IPS-NIHi11 (cell line): ENCODE data around the gene SLC9A8.
"Not testable (repeated sequence)": the region's sequence is repeated elsewhere in the genome, so short reads cannot be mapped to it uniquely, and the experiment has no call there.

Experiments
- DNase-seq: peaks from one replicate; pipeline ENCODE4 v3.0.0; 2012; ENCODE audit warnings: mixed read lengths, low spot score

The SLC9A8 gene

GRCh38 chr20:49851991-49852390, 39.4 kb downstream of the SLC9A8 start:
- no peak for DNase-seq

DNA sequence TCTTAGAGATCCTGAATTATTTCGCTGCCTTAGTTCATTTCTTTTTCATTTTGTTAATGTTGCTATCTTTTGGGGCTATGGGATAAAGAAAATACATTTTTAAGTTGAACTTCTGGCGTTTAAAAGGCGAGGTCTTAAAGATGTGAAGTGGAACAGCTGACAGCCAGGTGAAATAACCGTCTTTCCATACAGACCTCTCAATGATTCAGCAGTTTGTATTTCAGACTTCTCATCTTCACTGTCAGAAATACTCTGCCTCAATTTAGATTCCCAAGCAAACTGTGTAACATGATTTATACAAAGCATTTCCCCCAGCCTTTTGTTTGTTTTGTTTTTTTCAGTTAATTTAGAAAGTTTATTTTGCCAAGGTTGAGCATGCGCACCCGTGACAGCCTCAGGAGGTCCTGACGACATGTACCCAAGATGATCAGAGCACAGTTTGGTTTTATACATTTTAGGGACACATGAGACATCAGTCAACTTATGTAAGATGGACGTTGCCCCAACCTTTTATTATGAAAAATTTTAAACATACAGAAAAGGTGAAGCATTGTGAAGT, 40.0 kb downstream of the SLC9A8 start:
- DNase-seq: no peak

- DNase-seq: peak; percentile 60
Measured at GRCh38 chr20:49853640-49854039, 41.0 kb downstream of the SLC9A8 start.

DNA sequence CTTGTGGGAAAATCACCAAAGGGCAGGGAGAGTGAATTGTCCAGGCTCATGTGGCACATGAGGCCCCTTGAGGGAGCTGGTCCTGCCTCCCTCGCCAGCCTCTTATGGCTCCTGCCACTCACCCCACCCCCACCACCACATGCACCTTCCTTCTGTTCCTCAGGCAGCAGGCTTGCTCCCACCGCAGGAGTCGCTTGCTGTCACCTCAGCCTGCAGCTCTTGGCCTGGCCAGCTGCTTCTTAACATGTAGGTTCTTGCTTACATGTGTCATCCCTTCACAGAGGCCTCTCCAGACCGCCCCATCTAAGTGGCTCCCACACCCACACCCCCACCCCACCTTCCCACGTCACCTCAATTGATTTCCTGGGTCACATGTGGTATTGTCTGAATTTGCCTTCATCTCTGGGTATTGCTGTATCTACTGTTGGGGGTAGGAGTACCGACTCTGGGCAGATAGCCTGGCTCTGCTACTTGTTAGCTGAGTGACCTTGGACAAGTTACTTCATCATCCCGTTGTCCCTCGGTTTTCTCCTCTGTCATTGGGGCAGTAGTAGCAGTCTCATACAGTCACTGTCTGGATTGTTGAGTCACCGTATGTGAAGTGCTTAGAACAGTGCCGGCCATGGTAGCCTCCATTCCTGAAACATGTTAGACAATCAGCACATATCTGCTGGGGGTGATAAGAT, 41.7 kb downstream of the SLC9A8 start:
- DNase-seq: no peak

DNA sequence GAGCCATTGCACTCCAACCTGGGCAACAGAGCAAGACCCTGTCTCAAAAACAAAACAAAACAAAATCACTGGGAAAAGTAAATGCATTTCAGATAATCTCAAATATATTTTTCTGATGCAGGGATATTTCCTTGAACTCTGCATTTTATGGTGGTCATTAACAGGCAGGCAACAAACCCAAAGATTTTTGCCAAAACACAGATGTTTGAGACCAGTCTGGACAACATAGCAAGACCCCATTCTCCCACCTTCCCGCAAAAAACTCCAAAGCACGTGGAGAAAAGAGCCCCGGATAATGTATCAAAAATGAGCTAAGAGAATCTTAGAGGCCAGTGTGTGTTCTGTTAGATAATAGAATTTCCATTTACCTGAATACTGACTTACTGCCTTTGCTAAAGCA, 44.3 kb downstream of the SLC9A8 start:
- no peak for DNase-seq

GRCh38 chr20:49858076-49858585, 45.5 kb downstream of the SLC9A8 start:
- no peak for DNase-seq

DNA sequence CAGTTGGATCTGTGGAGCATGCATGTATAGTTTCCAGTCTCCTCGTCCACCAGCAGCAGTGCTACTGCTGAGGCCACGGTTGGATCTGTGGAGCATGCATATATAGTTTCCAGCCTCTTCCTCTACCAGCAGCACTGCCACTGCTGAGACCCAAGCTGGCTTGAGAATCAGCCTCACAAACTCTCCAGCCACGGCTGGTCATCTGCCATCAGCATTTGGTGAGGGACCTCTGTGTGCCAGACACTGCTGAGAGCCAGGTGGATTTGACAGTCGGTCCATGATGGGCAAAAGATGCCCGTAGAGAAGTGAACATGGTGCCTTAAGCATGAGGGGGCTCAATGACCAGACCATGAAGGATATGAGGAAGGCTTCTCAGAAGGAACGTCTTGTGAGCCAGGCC, 46.4 kb downstream of the SLC9A8 start:
- no peak for DNase-seq

- no peak for DNase-seq
Measured at GRCh38 chr20:49859807-49860206, 47.2 kb downstream of the SLC9A8 start.

- DNase-seq: not testable (repeated sequence)
Measured at GRCh38 chr20:49861232-49861631, 48.6 kb downstream of the SLC9A8 start.

GRCh38 chr20:49862607-49863200, 50.1 kb downstream of the SLC9A8 start:
- DNase-seq: no peak

DNA sequence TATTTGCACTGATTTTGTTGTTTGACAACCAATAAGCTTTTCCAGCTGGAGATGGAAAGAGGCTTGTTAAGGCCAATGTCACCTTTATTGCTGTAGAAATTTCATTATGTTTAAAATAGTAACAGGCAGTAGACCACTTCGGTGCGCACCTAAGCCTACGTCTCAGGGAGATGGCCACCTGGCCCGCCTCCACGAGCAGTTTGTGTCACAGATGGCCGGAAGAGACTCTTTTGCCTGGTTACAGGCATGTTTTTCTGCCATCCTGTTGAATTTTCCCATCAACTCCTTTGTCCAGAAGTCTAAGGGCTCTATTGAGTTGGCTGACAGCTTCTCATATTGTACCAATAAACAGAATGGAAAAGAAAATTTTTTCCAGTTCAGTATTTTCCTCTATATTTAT, 51.0 kb downstream of the SLC9A8 start:
- no peak for DNase-seq

- DNase-seq: no peak
Measured at GRCh38 chr20:49865559-49865958, 52.9 kb downstream of the SLC9A8 start.

- no peak for DNase-seq
Measured at GRCh38 chr20:49866051-49866450, 53.4 kb downstream of the SLC9A8 start.

DNA sequence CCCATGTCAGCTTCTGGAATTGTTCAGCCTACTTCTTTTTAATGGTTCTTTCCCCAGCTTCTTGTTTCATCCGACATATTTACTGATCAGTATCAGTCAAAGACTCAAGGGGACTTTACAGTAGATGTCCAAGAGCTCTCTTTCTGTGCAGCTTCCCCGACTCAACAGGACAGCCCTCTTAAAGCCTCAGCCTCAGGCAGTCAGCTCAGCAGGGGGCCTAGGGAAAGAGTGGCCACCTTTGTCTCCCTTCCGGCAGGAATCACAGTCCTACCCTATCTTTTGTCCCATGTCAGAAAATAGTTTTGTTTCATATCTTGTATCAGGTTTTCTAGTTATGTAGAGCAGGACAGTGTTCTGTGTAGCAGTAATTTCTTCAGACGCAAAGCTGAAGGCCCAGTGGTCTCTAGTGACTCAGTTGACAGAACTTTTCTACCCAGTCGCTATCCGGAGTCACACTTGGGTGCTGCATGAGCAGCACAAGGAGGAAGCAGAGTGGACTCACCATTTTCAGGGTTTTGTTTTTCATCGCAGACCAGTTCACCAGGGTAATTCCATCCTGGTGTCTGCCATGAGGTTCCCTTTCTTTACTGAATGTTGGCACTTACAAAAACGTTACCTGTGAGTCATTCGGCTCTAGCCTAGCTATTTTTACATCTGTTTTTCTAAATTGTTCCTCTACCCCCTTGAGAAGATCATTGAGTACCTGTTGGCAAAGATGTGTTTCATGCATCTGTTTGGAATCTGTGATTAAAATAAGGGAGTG, 55.0 kb downstream of the SLC9A8 start:
- no peak for DNase-seq

DNA sequence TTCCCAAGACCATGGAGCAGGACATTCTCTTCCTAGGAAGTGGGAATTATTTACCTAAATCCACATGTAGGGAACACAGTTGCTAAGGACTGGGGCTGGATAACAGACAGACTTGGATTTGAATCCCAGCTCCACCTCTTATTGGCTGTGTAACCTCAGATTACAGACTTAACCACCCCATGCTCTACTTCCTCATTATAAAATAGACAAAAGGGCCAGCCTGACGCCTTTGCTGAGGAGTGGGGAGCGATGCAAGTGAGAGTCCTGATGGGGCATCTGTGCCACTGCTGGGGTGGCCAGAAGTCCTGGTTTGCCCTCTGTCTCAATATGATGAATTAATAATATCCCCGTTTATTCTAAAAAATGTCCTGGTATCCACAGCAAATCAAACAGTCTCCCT, 55.9 kb downstream of the SLC9A8 start:
- no peak for DNase-seq

DNA sequence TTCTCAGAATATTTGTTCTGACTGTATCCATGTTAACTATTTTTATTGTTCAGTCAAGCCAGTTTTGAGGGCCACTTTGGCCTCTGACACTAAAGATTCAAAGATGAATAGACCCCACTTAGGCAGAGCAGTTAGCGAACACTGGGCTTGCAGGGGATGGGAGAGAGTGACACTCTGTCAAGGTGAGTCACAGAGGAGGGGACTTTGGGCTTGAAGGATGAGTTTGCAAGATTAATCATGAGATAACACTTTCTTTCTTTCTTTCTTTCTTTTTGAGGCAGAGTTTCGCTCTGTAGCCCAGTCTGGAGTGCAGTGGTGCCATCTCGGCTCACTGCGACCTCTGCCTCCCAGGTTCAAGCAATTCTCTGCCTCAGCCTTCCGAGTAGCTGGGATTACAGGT, 56.3 kb downstream of the SLC9A8 start:
- DNase-seq: no peak

GRCh38 chr20:49870261-49870660, 57.6 kb downstream of the SLC9A8 start:
- no peak for DNase-seq

DNA sequence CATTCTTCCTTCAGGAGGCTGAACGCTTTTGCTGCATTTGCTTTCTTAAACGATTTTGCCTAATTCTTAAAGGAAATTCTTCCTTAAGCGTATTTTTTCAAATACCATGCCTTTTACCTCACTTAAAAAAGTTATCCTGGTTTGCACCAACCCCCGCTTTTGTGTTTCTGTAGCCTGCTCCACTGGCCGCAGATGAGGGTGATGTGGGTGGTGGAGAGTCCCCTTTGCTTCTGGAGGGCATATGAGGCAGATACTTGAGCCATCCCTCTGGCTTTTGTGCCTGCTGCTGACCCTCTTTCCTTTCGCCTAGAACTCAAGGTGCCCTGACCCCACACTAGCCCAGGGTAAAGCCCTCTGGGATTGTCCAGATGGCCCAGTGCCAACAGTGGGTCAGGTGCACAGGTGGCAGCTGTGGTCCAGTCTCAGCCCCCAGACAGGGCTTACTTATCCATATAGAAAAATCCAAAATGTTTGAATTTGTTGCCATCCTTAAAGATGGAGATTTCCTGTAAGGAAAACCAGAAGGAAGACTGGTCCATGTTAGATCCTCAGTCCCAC, 58.8 kb downstream of the SLC9A8 start:
- DNase-seq: no peak

DNA sequence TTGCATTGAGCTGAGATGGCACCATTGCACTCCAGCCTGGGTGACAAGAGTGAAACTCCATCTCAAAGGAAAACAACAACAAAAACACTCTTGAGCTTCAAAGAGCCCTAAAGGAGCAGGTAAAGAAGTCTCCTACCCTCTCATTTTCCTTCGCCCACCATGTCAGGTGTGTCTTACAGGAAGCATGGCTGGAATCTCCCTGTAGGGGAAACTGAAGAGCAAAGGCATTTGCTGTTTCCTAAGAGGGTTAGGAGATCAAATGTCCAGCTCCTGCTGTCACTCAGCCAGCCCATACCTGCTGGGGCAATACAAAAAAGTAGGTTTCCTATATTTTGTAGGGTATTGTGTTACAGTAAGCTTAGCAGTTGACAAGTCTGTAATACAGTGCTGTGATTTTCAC, 59.4 kb downstream of the SLC9A8 start:
- peak; percentile 53 for DNase-seq

- DNase-seq: no peak
Measured at GRCh38 chr20:49874696-49875095, 62.1 kb downstream of the SLC9A8 start.

GRCh38 chr20:49877386-49877921, 64.8 kb downstream of the SLC9A8 start:
- no peak for DNase-seq

DNA sequence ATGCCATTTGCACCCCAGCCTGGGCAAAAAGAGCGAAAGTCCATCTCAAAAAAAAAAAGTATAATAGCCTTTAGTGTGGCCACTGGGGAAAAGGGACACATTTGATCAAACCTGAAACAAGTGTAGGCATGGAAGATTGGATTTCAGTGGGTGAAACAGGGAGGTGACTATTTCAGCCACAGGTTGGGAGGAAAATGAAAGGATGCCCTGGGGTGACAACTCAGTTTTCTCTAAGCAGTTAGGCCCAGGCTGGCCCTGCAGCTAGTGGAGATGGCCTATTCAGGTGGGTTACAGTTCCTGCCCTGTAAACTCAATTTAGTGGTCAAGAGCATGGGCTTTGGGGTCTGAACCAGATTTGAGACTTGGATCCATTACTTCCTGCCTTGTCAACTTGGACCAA, 66.3 kb downstream of the SLC9A8 start:
- no peak for DNase-seq
